ENCODE measurements around the gene C10orf143.

C10orf143 gene

GRCh38 chr10:130016095-130016494, 94.5 kb downstream of the C10orf143 start:
- POLR2A ChIA-PET = no interaction called here
- CTCF ChIA-PET = no interaction called here
- TF ChIP-seq CTBP1 (IDR thresholded peaks at IDR 0.05; ENCODE audit: borderline replicate concordance) = no peak
- TF ChIP-seq SUZ12 (IDR thresholded peaks at IDR 0.05) = no peak
- no peak for TF ChIP-seq FOXM1 (IDR thresholded peaks at IDR 0.05; ENCODE audit: borderline replicate concordance)
- no peak for TF ChIP-seq FOXK2 (IDR thresholded peaks at IDR 0.05)
- no peak for TF ChIP-seq HDGF (IDR thresholded peaks at IDR 0.05; ENCODE audit: borderline replicate concordance)
- TF ChIP-seq LEF1 (IDR thresholded peaks at IDR 0.05; ENCODE audit: borderline replicate concordance) = no peak
- TF ChIP-seq FOXA1 (IDR thresholded peaks at IDR 0.05) = no peak
- no peak for TF ChIP-seq NFRKB (IDR thresholded peaks at IDR 0.05)
- TF ChIP-seq, protein P1, sequence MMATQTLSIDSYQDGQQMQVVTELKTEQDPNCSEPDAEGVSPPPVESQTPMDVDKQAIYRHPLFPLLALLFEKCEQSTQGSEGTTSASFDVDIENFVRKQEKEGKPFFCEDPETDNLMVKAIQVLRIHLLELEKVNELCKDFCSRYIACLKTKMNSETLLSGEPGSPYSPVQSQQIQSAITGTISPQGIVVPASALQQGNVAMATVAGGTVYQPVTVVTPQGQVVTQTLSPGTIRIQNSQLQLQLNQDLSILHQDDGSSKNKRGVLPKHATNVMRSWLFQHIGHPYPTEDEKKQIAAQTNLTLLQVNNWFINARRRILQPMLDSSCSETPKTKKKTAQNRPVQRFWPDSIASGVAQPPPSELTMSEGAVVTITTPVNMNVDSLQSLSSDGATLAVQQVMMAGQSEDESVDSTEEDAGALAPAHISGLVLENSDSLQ (IDR thresholded peaks at IDR 0.05) = no peak
- no peak for TF ChIP-seq L3MBTL2 (conservative IDR thresholded peaks at IDR 0.05)
- no peak for TF ChIP-seq ZNF384 (IDR thresholded peaks at IDR 0.05)
- no peak for TF ChIP-seq BHLHE40 (IDR thresholded peaks at IDR 0.05; ENCODE audit: borderline replicate concordance)
- TF ChIP-seq ARNT (IDR thresholded peaks at IDR 0.05) = no peak
- TF ChIP-seq TARDBP (IDR thresholded peaks at IDR 0.05) = no peak
- no peak for TF ChIP-seq ELF4 (IDR thresholded peaks at IDR 0.05)
- TF ChIP-seq SP1 (IDR thresholded peaks at IDR 0.05) = no peak
- DNase-seq (ENCODE audit: extremely low spot score) = no peak

DNA sequence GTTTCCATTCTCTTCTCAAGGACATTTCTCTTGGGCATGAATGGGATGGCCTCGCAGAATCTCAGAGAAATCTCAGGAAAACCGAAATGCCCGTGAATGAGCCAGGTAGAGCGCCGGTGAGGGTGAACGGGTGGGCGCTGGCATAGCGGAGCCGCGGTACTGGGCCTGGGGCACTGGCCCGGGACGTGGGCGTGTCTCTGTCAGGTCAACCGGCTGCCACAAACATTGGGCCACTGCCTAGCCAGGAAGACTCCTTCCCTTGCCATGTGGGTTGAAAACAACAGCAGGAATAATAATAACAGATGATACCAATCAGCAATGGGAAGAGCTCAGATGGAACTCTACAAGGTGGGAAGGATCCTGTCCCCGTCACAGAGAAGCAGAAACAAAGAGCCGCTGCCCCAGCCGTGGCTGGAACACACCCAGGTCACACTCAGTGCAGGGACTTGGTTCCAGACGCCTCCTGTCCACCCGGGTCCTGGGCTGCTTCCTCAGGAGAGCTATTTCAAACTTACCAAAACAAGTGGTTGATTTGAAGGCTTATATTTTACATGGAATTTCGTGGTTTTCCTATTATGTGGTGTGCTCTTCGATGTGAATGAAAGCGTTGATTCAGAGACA, 95.4 kb downstream of the C10orf143 start:
- TF ChIP-seq FOXA1 (IDR thresholded peaks at IDR 0.05) (no peak), ARNT (IDR thresholded peaks at IDR 0.05) (no peak), ELF4 (IDR thresholded peaks at IDR 0.05) (no peak), FOXM1 (IDR thresholded peaks at IDR 0.05; ENCODE audit: borderline replicate concordance) (no peak), TARDBP (IDR thresholded peaks at IDR 0.05) (no peak), HDGF (IDR thresholded peaks at IDR 0.05; ENCODE audit: borderline replicate concordance) (no peak), BHLHE40 (IDR thresholded peaks at IDR 0.05; ENCODE audit: borderline replicate concordance) (no peak), L3MBTL2 (conservative IDR thresholded peaks at IDR 0.05) (no peak), CTBP1 (IDR thresholded peaks at IDR 0.05; ENCODE audit: borderline replicate concordance) (no peak), FOXK2 (IDR thresholded peaks at IDR 0.05) (no peak), SUZ12 (IDR thresholded peaks at IDR 0.05) (no peak), NFRKB (IDR thresholded peaks at IDR 0.05) (no peak), ZNF384 (IDR thresholded peaks at IDR 0.05) (no peak), LEF1 (IDR thresholded peaks at IDR 0.05; ENCODE audit: borderline replicate concordance) (no peak), SP1 (IDR thresholded peaks at IDR 0.05) (no peak)
- TF ChIP-seq, protein P1 (IDR thresholded peaks at IDR 0.05) = no peak
- no peak for DNase-seq (ENCODE audit: extremely low spot score)
- POLR2A ChIA-PET = no interaction called here
- CTCF ChIA-PET = no interaction called here

DNA sequence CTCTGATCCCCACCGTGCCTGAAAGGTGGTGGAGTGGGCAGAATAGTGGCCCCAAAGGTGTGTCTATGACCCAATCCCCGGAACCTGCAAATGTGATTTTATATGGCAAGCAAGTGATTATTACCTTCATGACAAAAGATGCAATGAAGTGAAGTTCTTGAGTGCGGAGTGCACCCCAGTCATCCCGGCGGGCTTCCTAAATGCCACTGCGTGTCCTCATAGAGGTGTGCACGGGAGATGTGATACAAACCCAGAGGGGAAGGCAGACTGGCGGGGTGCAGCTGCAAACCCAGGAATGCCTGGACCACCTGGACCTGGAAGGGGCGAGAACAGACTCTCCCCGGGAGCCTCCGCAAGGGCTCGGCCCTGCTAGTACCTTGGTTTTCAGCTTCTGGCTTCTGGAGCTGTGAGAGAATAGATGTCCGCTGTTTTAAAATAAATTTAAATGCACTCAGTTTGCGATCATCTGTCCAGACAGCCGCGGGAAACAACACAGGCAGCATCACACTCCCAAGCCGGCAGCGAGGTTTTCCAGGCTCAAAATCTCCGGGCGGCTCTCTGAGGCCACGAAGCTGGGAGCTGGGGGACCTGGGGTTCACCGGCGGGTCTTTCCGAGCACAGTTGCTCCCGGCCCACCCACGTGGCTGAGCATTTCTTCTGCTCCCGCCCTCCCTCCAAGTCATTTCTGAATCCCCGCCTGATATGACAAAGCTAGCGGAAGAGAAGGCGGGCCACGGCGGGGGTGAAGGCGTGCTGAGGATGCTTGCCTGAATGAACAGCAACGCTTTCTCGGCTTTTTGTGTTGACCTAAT, 96.2 kb downstream of the C10orf143 start:
- ChIA-PET CTCF (no interaction called here), POLR2A (no interaction called here)
- no peak for TF ChIP-seq ZNF384 (IDR thresholded peaks at IDR 0.05)
- TF ChIP-seq SP1 (IDR thresholded peaks at IDR 0.05) = no peak
- no peak for TF ChIP-seq TARDBP (IDR thresholded peaks at IDR 0.05)
- peak; percentile 7 for DNase-seq (ENCODE audit: extremely low spot score)
